Effector CD8-positive, alpha-beta T cell (primary cell): Measurements from ENCODE around the gene GLIS2.

Source experiments
- DNase-seq: peaks from one replicate; lab custom pipeline; 2025; lab: John Stamatoyannopoulos, UW

The GLIS2 gene

GRCh38 chr16:4297480-4297879, 18.4 kb upstream of the GLIS2 start:
- no peak for DNase-seq

- no peak for DNase-seq
Observed at GRCh38 chr16:4298761-4299522, 16.9 kb upstream of the GLIS2 start.

GRCh38 chr16:4301177-4301576, 14.7 kb upstream of the GLIS2 start:
- DNase-seq: no peak

GRCh38 chr16:4301968-4302367, 13.9 kb upstream of the GLIS2 start:
- no peak for DNase-seq

GRCh38 chr16:4303973-4304372, 11.9 kb upstream of the GLIS2 start:
- DNase-seq: no peak

GRCh38 chr16:4306470-4307214, 9.2 kb upstream of the GLIS2 start:
- DNase-seq: peak; percentile 17

- DNase-seq: peak; percentile 97
Observed at GRCh38 chr16:4307215-4308037, 8.4 kb upstream of the GLIS2 start.

GRCh38 chr16:4309102-4309832, 6.6 kb upstream of the GLIS2 start:
- DNase-seq: no peak

- DNase-seq: peak; percentile 39
Observed at GRCh38 chr16:4309833-4310266, 6.0 kb upstream of the GLIS2 start.

- DNase-seq: no peak
Observed at GRCh38 chr16:4313563-4314531, 2.0 kb upstream of the GLIS2 start.

- no peak for DNase-seq
Observed at GRCh38 chr16:4314532-4315185, 1.2 kb upstream of the GLIS2 start.

- no peak for DNase-seq
Observed at GRCh38 chr16:4316108-4316863, 419 bp downstream of the GLIS2 start.

GRCh38 chr16:4316864-4317531, 1.1 kb downstream of the GLIS2 start:
- DNase-seq: no peak

GRCh38 chr16:4317532-4318450, 1.9 kb downstream of the GLIS2 start:
- DNase-seq: no peak

- DNase-seq: no peak
Observed at GRCh38 chr16:4318451-4318910, 2.6 kb downstream of the GLIS2 start.

- no peak for DNase-seq
Observed at GRCh38 chr16:4318967-4319366, 3.1 kb downstream of the GLIS2 start.
